ENCODE data around the gene USP12. TPM values are rescaled to one million over a fixed set of nuclear protein-coding genes. Genes with fewer than 3 reads are reported as not detected.

USP12 gene
- total RNA-seq, 2 experiments from 2014 or later, result 9.9 to 27.6 TPM

GRCh38 chr13:27208514-27208913, 36.9 kb upstream of the USP12 start:
- intact Hi-C loops (cut with micrococcal nuclease; ENCODE audit: unreplicated experiment), result no loop called here
- Histone ChIP-seq H4K20me1 (ENCODE audit: insufficient read depth, low read length) (no peaks in the 10 kb centered on the region), H2AFZ (ENCODE audit: low read length) (no peak overlapping the region), H3K36me3 (ENCODE audit: insufficient read depth, low read length) (no peaks in the 10 kb centered on the region), H3K4me1 (ENCODE audit: insufficient read depth, low read length, poor library complexity, severe bottlenecking) (no peaks in the 10 kb centered on the region), H3K4me2 (ENCODE audit: low read length) (no peak overlapping the region), H3K4me3 (ENCODE audit: low read depth, low read length, poor library complexity, severe bottlenecking) (no peak overlapping the region), H3K79me2 (ENCODE audit: insufficient read depth, low read depth, low read length) (no peaks in the 10 kb centered on the region), H3K9me2 (ENCODE audit: insufficient read depth, low read length) (no peaks in the 10 kb centered on the region), H3K27ac (ENCODE audit: low read depth, low read length, poor library complexity, severe bottlenecking) (no peak overlapping the region), H3K9me3 (ENCODE audit: low read length) (0 out of 2 replicates have a peak, but pooled peaks cover 5% of the 10 kb centered on the region)
- no peak for TF ChIP-seq CTCF (conservative IDR thresholded peaks at IDR 0.05; ENCODE audit: low read length)
- no peak for TF ChIP-seq EZH2phosphoT487 (IDR thresholded peaks at IDR 0.05; ENCODE audit: borderline replicate concordance, low read depth, low read length)
- ChIA-PET POLR2A (interaction anchor here (0.7 kb wide), 2 partner anchors 510 to 822 kb away, joined by 3 read pairs; no protein-coding TSS in a partner anchor), CTCF (ENCODE audit: unreplicated experiment) (no interaction called here)
- no peak for DNase-seq (ENCODE audit: low spot score)
- no TSS peak for BruUV-seq (replicated peaks)

- POLR2A ChIA-PET, result no interaction called here
- no peak for DNase-seq (ENCODE audit: low spot score)
- BruUV-seq (replicated peaks), result no TSS peak
- Histone ChIP-seq H3K27ac (ENCODE audit: low read depth, low read length, poor library complexity, severe bottlenecking) (no peak overlapping the region), H3K9me2 (ENCODE audit: insufficient read depth, low read length) (no peaks in the 10 kb centered on the region), H3K36me3 (ENCODE audit: insufficient read depth, low read length) (no peaks in the 10 kb centered on the region), H3K4me3 (ENCODE audit: low read depth, low read length, poor library complexity, severe bottlenecking) (no peak overlapping the region), H3K4me2 (ENCODE audit: low read length) (no peak overlapping the region), H2AFZ (ENCODE audit: low read length) (no peak overlapping the region), H3K9me3 (ENCODE audit: low read length) (no peaks in the 10 kb centered on the region), H3K4me1 (ENCODE audit: insufficient read depth, low read length, poor library complexity, severe bottlenecking) (no peaks in the 10 kb centered on the region), H3K79me2 (ENCODE audit: insufficient read depth, low read depth, low read length) (no peaks in the 10 kb centered on the region), H4K20me1 (ENCODE audit: insufficient read depth, low read length) (no peaks in the 10 kb centered on the region)
- intact Hi-C loops (cut with micrococcal nuclease; ENCODE audit: unreplicated experiment), result no loop called here
- TF ChIP-seq EZH2phosphoT487 (IDR thresholded peaks at IDR 0.05; ENCODE audit: borderline replicate concordance, low read depth, low read length) (no peak), CTCF (conservative IDR thresholded peaks at IDR 0.05; ENCODE audit: low read length) (peak; percentile 42; the same call in 1 of the 2 replicates)
- CTCF ChIA-PET (ENCODE audit: unreplicated experiment), result interaction anchor here (0.6 kb wide), 1 partner anchor 1593 kb away, joined by 3 read pairs; no protein-coding TSS in a partner anchor
These were observed 32.2 kb upstream of the USP12 start for GRCh38 chr13:27203854-27204253.

GRCh38 chr13:27203186-27203585, 31.6 kb upstream of the USP12 start:
- ChIA-PET CTCF (ENCODE audit: unreplicated experiment) (no interaction called here), POLR2A (no interaction called here)
- Histone ChIP-seq H3K36me3 (ENCODE audit: insufficient read depth, low read length) (no peaks in the 10 kb centered on the region), H3K4me1 (ENCODE audit: insufficient read depth, low read length, poor library complexity, severe bottlenecking) (no peaks in the 10 kb centered on the region), H3K9me3 (ENCODE audit: low read length) (no peaks in the 10 kb centered on the region), H3K27ac (ENCODE audit: low read depth, low read length, poor library complexity, severe bottlenecking) (no peak overlapping the region), H4K20me1 (ENCODE audit: insufficient read depth, low read length) (no peaks in the 10 kb centered on the region), H2AFZ (ENCODE audit: low read length) (no peak overlapping the region), H3K4me3 (ENCODE audit: low read depth, low read length, poor library complexity, severe bottlenecking) (no peak overlapping the region), H3K4me2 (ENCODE audit: low read length) (no peak overlapping the region), H3K79me2 (ENCODE audit: insufficient read depth, low read depth, low read length) (no peaks in the 10 kb centered on the region), H3K9me2 (ENCODE audit: insufficient read depth, low read length) (no peaks in the 10 kb centered on the region)
- intact Hi-C loops (cut with micrococcal nuclease; ENCODE audit: unreplicated experiment), result no loop called here
- no peak for DNase-seq (ENCODE audit: low spot score)
- BruUV-seq (replicated peaks), result no TSS peak
- TF ChIP-seq EZH2phosphoT487 (IDR thresholded peaks at IDR 0.05; ENCODE audit: borderline replicate concordance, low read depth, low read length), result no peak
- no peak for TF ChIP-seq CTCF (conservative IDR thresholded peaks at IDR 0.05; ENCODE audit: low read length)
